CD4-positive, CD25-positive, alpha-beta regulatory T cell (primary cell): ENCODE measurements around the gene NR5A1. TPM values are rescaled to one million over a fixed set of nuclear protein-coding genes. Genes with fewer than 3 reads are reported as not detected.
A peak's percentile ranks its signal among the peaks of the same experiment; 100 is the strongest.

ENCODE experiments used
- ATAC-seq, 2 donors: fragments of 150-1000 bp; cut with Tn5 transposase; one replicate each; pipeline ENCODE4 v1.10.0; 2021; ENCODE audit warnings: low read depth in 2 of 2, moderate number of reproducible peaks in 2 of 2, moderate library complexity in 1 of 2
- DNase-seq, 3 donors: peaks; one replicate each; pipeline versions ENCODE4 v3.0.0 to v3.0.0-alpha.2; 2012 to 2022; ENCODE audit warnings: mixed read lengths in 1 of 3
- H3K27ac ChIP-seq: one replicate; pipeline ENCODE4 v1.7.0; 2013; ENCODE audit warnings: mild to moderate bottlenecking, low read length; ENCODE audit not compliant: insufficient read depth, poor library complexity, severe bottlenecking
- H3K27me3 ChIP-seq: one replicate; pipeline ENCODE4 v1.7.0; 2013; ENCODE audit warnings: low read length; ENCODE audit not compliant: control insufficient read depth, insufficient read depth
- H3K36me3 ChIP-seq: one replicate; pipeline ENCODE4 v1.7.0; 2013; ENCODE audit warnings: mild to moderate bottlenecking, low read length, moderate library complexity; ENCODE audit not compliant: control insufficient read depth, insufficient read depth
- H3K4me1 ChIP-seq: 2 replicates; pipeline ENCODE4 v1.7.0; 2013; ENCODE audit warnings: mild to moderate bottlenecking, low read length; ENCODE audit not compliant: insufficient read depth, control insufficient read depth, poor library complexity, severe bottlenecking
- H3K4me3 ChIP-seq: one replicate; pipeline ENCODE4 v1.7.0; 2013; ENCODE audit warnings: low read depth, mild to moderate bottlenecking, low read length, moderate library complexity
- H3K9me3 ChIP-seq, 2 experiments: 1 replicate in 1 of 2; 2 replicates in 1 of 2; pipeline ENCODE4 v1.7.0; 2013; ENCODE audit warnings: low read length in 2 of 2, mild to moderate bottlenecking in 1 of 2, moderate library complexity in 1 of 2; ENCODE audit not compliant: control insufficient read depth in 2 of 2
- H3K27ac Mint-ChIP-seq, 3 donors: one replicate each; pipeline ENCODE4 v1.8.0; 2020 to 2022; ENCODE audit warnings: mild to moderate bottlenecking in 3 of 3, mixed read lengths in 3 of 3, moderate library complexity in 2 of 3
- H3K27me3 Mint-ChIP-seq: one replicate; pipeline ENCODE4 v1.8.0; 2022; ENCODE audit warnings: mild to moderate bottlenecking, mixed read lengths
- H3K36me3 Mint-ChIP-seq: one replicate; pipeline ENCODE4 v1.8.0; 2020; ENCODE audit warnings: mixed read lengths
- H3K4me1 Mint-ChIP-seq, 4 donors: one replicate each; pipeline ENCODE4 v1.8.0; 2020 to 2022; ENCODE audit warnings: mixed read lengths in 4 of 4, mild to moderate bottlenecking in 1 of 4
- H3K4me3 Mint-ChIP-seq, 4 donors: one replicate each; pipeline ENCODE4 v1.8.0; 2020 to 2022; ENCODE audit warnings: mild to moderate bottlenecking in 4 of 4, mixed read lengths in 4 of 4, moderate library complexity in 3 of 4
- H3K9me3 Mint-ChIP-seq, 7 donors: one replicate each; pipeline ENCODE4 v1.8.0; 2020 to 2022; ENCODE audit warnings: mixed read lengths in 7 of 7, mild to moderate bottlenecking in 3 of 7, moderate library complexity in 2 of 7
- polyA plus RNA-seq, 4 donors: library from polyadenylated mRNA; unstranded; fragments of 300-500 nt; fragmentation: Illumina TruSeq; gene quantifications; one replicate each; pipeline ENCODE4 v1.2.3, GENCODE V29; 2021
- total RNA-seq: library from RNA; stranded (reverse); gene quantifications from one replicate; pipeline ENCODE4 v1.2.3, GENCODE V29; 2022

Gene NR5A1
- total and polyA plus RNA-seq, 5 donors from 2014 or later: not detected

- Mint-ChIP-seq H3K36me3 (no peaks in the 10 kb centered on the region), H3K27ac (peak overlapping the region; percentile 56 to 82 (median 69)), H3K27me3 (peaks cover 6% of the 10 kb centered on the region), H3K4me3 (peak overlapping the region in 2 of 4 donors; percentile 41 to 72), H3K9me3 (no peaks in the 10 kb centered on the region), H3K4me1 (peaks cover 0 to 23% (median 4%) of the 10 kb centered on the region in 4 donors)
- no peak for ATAC-seq
- Histone ChIP-seq H3K36me3 (no peaks in the 10 kb centered on the region), H3K4me3 (no peak overlapping the region), H3K9me3 (no peaks in the 10 kb centered on the region), H3K27ac (no peak overlapping the region), H3K4me1 (peaks cover 3% of the 10 kb centered on the region), H3K27me3 (no peaks in the 10 kb centered on the region)
- DNase-seq: peak in 1 of 3 donors; percentile 37
Observed at GRCh38 chr9:124496075-124496449, 11.1 kb downstream of the NR5A1 start.

- ATAC-seq (no peak), DNase-seq (no peak)
- Histone ChIP-seq H3K4me3 (no peak overlapping the region), H3K27me3 (no peaks in the 10 kb centered on the region), H3K9me3 (no peaks in the 10 kb centered on the region), H3K4me1 (peaks cover 3% of the 10 kb centered on the region), H3K36me3 (no peaks in the 10 kb centered on the region), H3K27ac (no peak overlapping the region)
- Mint-ChIP-seq H3K27ac (peak overlapping the region; percentile 69 to 82 (median 80)), H3K4me3 (peak overlapping the region in 2 of 4 donors; percentile 41 to 72), H3K4me1 (peaks cover 0 to 23% (median 4%) of the 10 kb centered on the region in 4 donors), H3K36me3 (no peaks in the 10 kb centered on the region), H3K27me3 (peaks cover 6% of the 10 kb centered on the region), H3K9me3 (no peaks in the 10 kb centered on the region)
Observed at GRCh38 chr9:124495126-124496074, 11.8 kb downstream of the NR5A1 start.

- H3K4me3 Mint-ChIP-seq: no peak overlapping the region
- no peaks in the 10 kb centered on the region for H3K36me3 Mint-ChIP-seq
- peaks cover 0 to 1% (median 0%) of the 10 kb centered on the region in 7 donors for H3K9me3 Mint-ChIP-seq
- H3K36me3 ChIP-seq: no peaks in the 10 kb centered on the region
- ATAC-seq: no peak
- H3K27ac ChIP-seq: no peak overlapping the region
- H3K27ac Mint-ChIP-seq: peak overlapping the region in 1 of 3 donors; percentile 53
- no peak for DNase-seq
- peaks cover 3% of the 10 kb centered on the region for H3K4me1 ChIP-seq
- H3K27me3 ChIP-seq: no peaks in the 10 kb centered on the region
- H3K4me3 ChIP-seq: no peak overlapping the region
- no peaks in the 10 kb centered on the region for H3K27me3 Mint-ChIP-seq
- H3K4me1 Mint-ChIP-seq: peaks cover 0 to 23% (median 4%) of the 10 kb centered on the region in 4 donors
- H3K9me3 ChIP-seq: no peaks in the 10 kb centered on the region
Observed at GRCh38 chr9:124493794-124494479, 13.3 kb downstream of the NR5A1 start.

GRCh38 chr9:124493218-124493617 is 14.0 kb downstream of the NR5A1 start:
- H3K9me3 ChIP-seq: no peaks in the 10 kb centered on the region
- H3K36me3 Mint-ChIP-seq: no peaks in the 10 kb centered on the region
- H3K9me3 Mint-ChIP-seq: peaks cover 0 to 2% (median 0%) of the 10 kb centered on the region in 7 donors
- H3K4me3 Mint-ChIP-seq: no peak overlapping the region
- H3K4me3 ChIP-seq: no peak overlapping the region
- ATAC-seq (no peak), DNase-seq (no peak)
- no peak overlapping the region for H3K27ac ChIP-seq
- no peak overlapping the region for H3K27ac Mint-ChIP-seq
- H3K27me3 Mint-ChIP-seq: no peaks in the 10 kb centered on the region
- H3K27me3 ChIP-seq: no peaks in the 10 kb centered on the region
- peaks cover 0 to 23% (median 4%) of the 10 kb centered on the region in 4 donors for H3K4me1 Mint-ChIP-seq
- no peaks in the 10 kb centered on the region for H3K36me3 ChIP-seq
- peaks cover 3% of the 10 kb centered on the region for H3K4me1 ChIP-seq

GRCh38 chr9:124492818-124493217 is 14.4 kb downstream of the NR5A1 start:
- H3K36me3 Mint-ChIP-seq: no peaks in the 10 kb centered on the region
- Histone ChIP-seq H3K36me3 (no peaks in the 10 kb centered on the region), H3K9me3 (no peaks in the 10 kb centered on the region), H3K4me1 (peaks cover 3% of the 10 kb centered on the region), H3K27me3 (no peaks in the 10 kb centered on the region), H3K4me3 (no peak overlapping the region), H3K27ac (no peak overlapping the region)
- H3K4me1 Mint-ChIP-seq: peaks cover 0 to 23% (median 4%) of the 10 kb centered on the region in 4 donors
- peaks cover 0 to 3% (median 0%) of the 10 kb centered on the region in 7 donors for H3K9me3 Mint-ChIP-seq
- no peak for ATAC-seq
- no peaks in the 10 kb centered on the region for H3K27me3 Mint-ChIP-seq
- no peak overlapping the region for H3K27ac Mint-ChIP-seq
- no peak for DNase-seq
- H3K4me3 Mint-ChIP-seq: peak overlapping the region in 1 of 4 donors; percentile 33

GRCh38 chr9:124491049-124491975 is 15.9 kb downstream of the NR5A1 start:
- no peak overlapping the region for H3K4me3 ChIP-seq
- Mint-ChIP-seq H3K36me3 (no peaks in the 10 kb centered on the region), H3K27me3 (no peaks in the 10 kb centered on the region), H3K9me3 (peaks cover 0 to 3% (median 0%) of the 10 kb centered on the region in 7 donors), H3K4me1 (peaks cover 0 to 11% (median 4%) of the 10 kb centered on the region in 4 donors), H3K4me3 (no peak overlapping the region), H3K27ac (peak overlapping the region in 2 of 3 donors; percentile 42 to 57)
- H3K27me3 ChIP-seq: no peaks in the 10 kb centered on the region
- no peak overlapping the region for H3K27ac ChIP-seq
- no peaks in the 10 kb centered on the region for H3K36me3 ChIP-seq
- H3K4me1 ChIP-seq: peaks cover 2% of the 10 kb centered on the region
- DNase-seq: no peak
- no peaks in the 10 kb centered on the region for H3K9me3 ChIP-seq
- ATAC-seq: no peak

GRCh38 chr9:124490004-124490403 is 17.2 kb downstream of the NR5A1 start:
- no peaks in the 10 kb centered on the region for H3K4me1 ChIP-seq
- H3K36me3 Mint-ChIP-seq: no peaks in the 10 kb centered on the region
- H3K27me3 ChIP-seq: no peaks in the 10 kb centered on the region
- no peaks in the 10 kb centered on the region for H3K4me1 Mint-ChIP-seq
- H3K4me3 Mint-ChIP-seq: no peak overlapping the region
- H3K9me3 ChIP-seq: no peaks in the 10 kb centered on the region
- no peak overlapping the region for H3K4me3 ChIP-seq
- DNase-seq (no peak), ATAC-seq (no peak)
- no peaks in the 10 kb centered on the region for H3K27me3 Mint-ChIP-seq
- H3K9me3 Mint-ChIP-seq: peaks cover 0 to 3% (median 0%) of the 10 kb centered on the region in 7 donors
- no peaks in the 10 kb centered on the region for H3K36me3 ChIP-seq
- no peak overlapping the region for H3K27ac ChIP-seq
- H3K27ac Mint-ChIP-seq: no peak overlapping the region
